GM23338 (cell line): ENCODE data around the gene F12. TPM values are rescaled to one million over a fixed set of nuclear protein-coding genes. Genes with fewer than 3 reads are reported as not detected.

Source experiments
- ATAC-seq: fragments of 200-7000 bp; cut with Tn5 transposase; 3 replicates; pipeline ENCODE4 v1.9.1; 2020
- DNase-seq: peaks from one replicate; pipeline ENCODE4 v3.0.0-alpha.2; 2015; ENCODE audit warnings: low spot score
- H2AFZ ChIP-seq: fragments of 200-600 bp; sonication (generic); 2 replicates; pipeline ENCODE4 v1.8.0; 2016; ENCODE audit warnings: antibody characterized with exemption, mild to moderate bottlenecking, moderate library complexity
- H3F3A ChIP-seq: fragments of 200-600 bp; sonication (generic); replicated peaks from 2 replicates; pipeline ENCODE4 v1.8.0; 2017; ENCODE audit warnings: antibody characterized with exemption, mixed run types, low read depth
- H3K27ac ChIP-seq: fragments of 200-600 bp; sonication (generic); 2 replicates; pipeline ENCODE4 v1.6.1; 2016; ENCODE audit warnings: low read depth
- H3K27me3 ChIP-seq: fragments of 200-600 bp; sonication (generic); 2 replicates; pipeline ENCODE4 v1.8.0; 2016; ENCODE audit warnings: mild to moderate bottlenecking, mixed run types, moderate library complexity; ENCODE audit not compliant: insufficient read depth
- H3K36me3 ChIP-seq: fragments of 200-600 bp; sonication (generic); 2 replicates; pipeline ENCODE4 v1.8.0; 2016; ENCODE audit warnings: mild to moderate bottlenecking; ENCODE audit not compliant: insufficient read depth
- H3K4me1 ChIP-seq: fragments of 200-600 bp; sonication (generic); 2 replicates; pipeline ENCODE4 v1.8.0; 2016; ENCODE audit warnings: mild to moderate bottlenecking, moderate library complexity; ENCODE audit not compliant: insufficient read depth
- H3K4me2 ChIP-seq: fragments of 200-600 bp; sonication (generic); 2 replicates; pipeline ENCODE4 v1.7.1; 2017; ENCODE audit warnings: mixed run types
- H3K4me3 ChIP-seq: fragments of 200-600 bp; sonication (generic); 2 replicates; pipeline ENCODE4 v1.6.1; 2016; ENCODE audit warnings: mixed run types
- H3K79me2 ChIP-seq: fragments of 200-600 bp; sonication (generic); replicated peaks from 2 replicates; pipeline ENCODE4 v1.8.0; 2017; ENCODE audit warnings: mild to moderate bottlenecking; ENCODE audit not compliant: insufficient read depth
- H3K9me2 ChIP-seq: fragments of 200-600 bp; sonication (generic); 2 replicates; pipeline ENCODE4 v1.8.0; 2017; ENCODE audit not compliant: insufficient read depth
- H4K20me1 ChIP-seq: fragments of 200-600 bp; sonication (generic); replicated peaks from 2 replicates; pipeline ENCODE4 v1.8.0; 2017; ENCODE audit warnings: mild to moderate bottlenecking; ENCODE audit not compliant: insufficient read depth
- H3K27ac Mint-ChIP-seq: 2 replicates; pipeline ENCODE4 v1.8.0; 2020; ENCODE audit warnings: inconsistent platforms, mild to moderate bottlenecking, moderate library complexity, mixed read lengths
- H3K27me3 Mint-ChIP-seq: 3 replicates; pipeline ENCODE4 v1.8.0; 2022; ENCODE audit warnings: low read depth, mild to moderate bottlenecking, moderate library complexity, mixed read lengths, inconsistent platforms; ENCODE audit not compliant: insufficient read depth, poor library complexity
- H3K36me3 Mint-ChIP-seq: 3 replicates; pipeline ENCODE4 v1.8.0; 2021; ENCODE audit warnings: low read depth, mild to moderate bottlenecking, inconsistent platforms, moderate library complexity, mixed read lengths
- H3K4me1 Mint-ChIP-seq: 3 replicates; pipeline ENCODE4 v1.8.0; 2020; ENCODE audit warnings: mild to moderate bottlenecking, inconsistent platforms, mixed read lengths
- H3K4me3 Mint-ChIP-seq: 3 replicates; pipeline ENCODE4 v1.8.0; 2021; ENCODE audit warnings: moderate library complexity, mild to moderate bottlenecking, inconsistent platforms, mixed read lengths
- H3K9me3 Mint-ChIP-seq: 3 replicates; pipeline ENCODE4 v1.8.0; 2020; ENCODE audit warnings: moderate library complexity, mild to moderate bottlenecking, inconsistent platforms, mixed read lengths
- CREB1 ChIP-seq: fragments of 250-450 bp; sonication (Bioruptor Pico); IDR thresholded peaks from 2 replicates; pipeline ENCODE4 v1.5.0; 2020; ENCODE audit warnings: low read depth, mild to moderate bottlenecking, moderate library complexity
- EZH2 ChIP-seq: fragments of 200-600 bp; sonication (generic); IDR thresholded peaks from one replicate; pipeline ENCODE4 v1.8.0; 2017; ENCODE audit warnings: antibody characterized with exemption, mild to moderate bottlenecking, low read depth; ENCODE audit not compliant: unreplicated experiment
- EZH2phosphoT487 ChIP-seq: fragments of 200-600 bp; sonication (generic); IDR thresholded peaks from one replicate; pipeline ENCODE4 v1.8.1; 2018; ENCODE audit warnings: antibody characterized with exemption; ENCODE audit not compliant: unreplicated experiment
- JUNB ChIP-seq: IDR thresholded peaks from one replicate; pipeline ENCODE4 v1.6.1; 2016; ENCODE audit warnings: antibody characterized with exemption; ENCODE audit not compliant: unreplicated experiment
- NANOG ChIP-seq: IDR thresholded peaks from 2 replicates; pipeline ENCODE4 v1.6.1; 2016; ENCODE audit warnings: antibody characterized with exemption, borderline replicate concordance
- POLR2AphosphoS5 ChIP-seq: IDR thresholded peaks from 2 replicates; pipeline ENCODE4 v1.6.1; 2016; ENCODE audit warnings: antibody characterized with exemption, low read depth
- STAT1 ChIP-seq: IDR thresholded peaks from one replicate; pipeline ENCODE4 v1.6.1; 2016; ENCODE audit warnings: antibody characterized with exemption; ENCODE audit not compliant: unreplicated experiment
- ZNF114 ChIP-seq: fragments of 250-450 bp; sonication (Bioruptor Pico); IDR thresholded peaks from 2 replicates; pipeline ENCODE4 v1.5.0; 2020; ENCODE audit warnings: mild to moderate bottlenecking, moderate library complexity
- ZNF331 ChIP-seq: fragments of 250-450 bp; sonication (Bioruptor Pico); IDR thresholded peaks from 2 replicates; pipeline ENCODE4 v1.5.0; 2020; ENCODE audit warnings: low read depth, mild to moderate bottlenecking, moderate library complexity
- polyA plus RNA-seq: library from polyadenylated mRNA; unstranded; fragments of >200 nt; fragmentation: Nextera tagmentation; extraction: Ambion mirVana; gene quantifications from 2 replicates; pipeline ENCODE4 v1.2.1, GENCODE V29; 2016
- total RNA-seq: library from RNA; depleted of rRNA; stranded (reverse); fragments of >200 nt; shearing (Covaris generic); gene quantifications from 2 replicates; pipeline ENCODE4 v1.2.3, GENCODE V29; 2014
- TF ChIP-seq, protein P1 (sequence below), 2 experiments: fragments of 200-600 bp in 1 of 2; sonication (generic) in 1 of 2; conservative IDR thresholded peaks; 2 replicates each; pipeline versions ENCODE4 v1.5.1 to v1.6.1; 2016 to 2017; ENCODE audit warnings: antibody characterized with exemption in 2 of 2, low read depth in 2 of 2, mild to moderate bottlenecking in 2 of 2, moderate library complexity in 1 of 2
- TF ChIP-seq, protein P2 (sequence below): IDR thresholded peaks from one replicate; pipeline ENCODE4 v1.6.1; 2018; ENCODE audit warnings: antibody characterized with exemption; ENCODE audit not compliant: unreplicated experiment
- TF ChIP-seq, protein P3 (sequence below): fragments of 250-450 bp; sonication (Bioruptor Pico); IDR thresholded peaks from 2 replicates; pipeline ENCODE4 v1.5.0; 2020; ENCODE audit warnings: mild to moderate bottlenecking, moderate library complexity
- TF ChIP-seq, protein P4 (sequence below): IDR thresholded peaks from 2 replicates; pipeline ENCODE4 v1.6.1; 2016; ENCODE audit warnings: antibody characterized with exemption

Gene F12
- total and polyA plus RNA-seq, 2 experiments from 2014 or later: 2.9 to 8.0 TPM

DNA sequence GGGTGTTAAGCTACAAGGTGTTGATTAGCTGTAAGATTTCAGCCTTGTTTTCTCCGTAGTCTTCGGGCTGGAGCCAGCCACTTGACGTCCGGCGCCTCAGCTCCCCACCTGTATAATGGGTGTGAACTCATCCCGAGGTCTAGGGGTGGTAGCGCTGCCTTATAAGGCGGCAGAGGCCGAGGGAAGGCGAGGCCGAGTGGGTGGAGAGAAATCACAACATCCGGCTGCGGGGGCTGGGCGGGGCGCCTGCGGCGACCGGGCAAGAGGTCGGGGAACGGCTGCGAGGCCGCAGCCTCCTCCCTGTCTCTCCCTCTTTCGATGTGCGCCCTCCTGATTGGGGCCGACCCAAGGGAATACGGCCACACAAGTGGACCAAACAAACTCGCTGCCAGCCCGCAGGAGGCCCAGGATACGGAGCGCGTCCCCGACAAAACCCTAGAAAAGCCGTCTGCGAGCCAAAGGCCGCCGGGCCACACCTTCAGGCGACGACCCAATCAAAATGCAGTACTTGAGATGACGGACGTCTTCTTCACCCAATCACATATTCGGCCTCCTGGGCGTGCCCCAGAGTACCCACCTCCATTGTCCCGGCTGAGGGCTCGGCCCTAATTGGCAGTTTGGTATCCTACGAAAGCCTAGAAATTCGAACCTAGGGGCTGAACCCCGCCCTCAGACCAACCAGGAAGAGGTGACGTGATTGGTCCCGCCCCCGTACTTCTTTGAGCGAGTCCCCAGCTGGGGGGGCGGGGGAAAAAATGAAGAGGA lies 16.6 kb upstream of the F12 start:
- Histone ChIP-seq H3K79me2 (peaks cover 21% of the 10 kb centered on the region), H3K4me1 (peaks cover 20% of the 10 kb centered on the region), H3K4me2 (peak overlapping the region; percentile 82), H3K27me3 (no peaks in the 10 kb centered on the region), H4K20me1 (peaks cover 13% of the 10 kb centered on the region), H3K4me3 (peak overlapping the region; percentile 52), H3F3A (peaks cover 16% of the 10 kb centered on the region), H2AFZ (peak overlapping the region; percentile 8; the same call in 1 of the 2 replicates), H3K36me3 (no peaks in the 10 kb centered on the region), H3K27ac (peak overlapping the region; percentile 89), H3K9me2 (no peaks in the 10 kb centered on the region)
- H3K36me3 Mint-ChIP-seq: peaks cover 4% of the 10 kb centered on the region; the same call in 2 of the 3 replicates
- DNase-seq (peak; percentile 100), ATAC-seq (peak; percentile 90)
- peak overlapping the region; percentile 88 for H3K4me3 Mint-ChIP-seq
- H3K27ac Mint-ChIP-seq: peak overlapping the region; percentile 98
- H3K9me3 Mint-ChIP-seq: no peaks in the 10 kb centered on the region; the same call in 2 of the 3 replicates
- peaks cover 25% of the 10 kb centered on the region for H3K4me1 Mint-ChIP-seq
- TF ChIP-seq NANOG (no peak), STAT1 (no peak), EZH2phosphoT487 (no peak), ZNF114 (CRISPR knock-in tag) (no peak), CREB1 (peak; percentile 89), EZH2 (no peak), JUNB (no peak), ZNF331 (no peak), POLR2AphosphoS5 (peak; percentile 78; the same call in 1 of the 2 replicates)
- TF ChIP-seq, protein P1, sequence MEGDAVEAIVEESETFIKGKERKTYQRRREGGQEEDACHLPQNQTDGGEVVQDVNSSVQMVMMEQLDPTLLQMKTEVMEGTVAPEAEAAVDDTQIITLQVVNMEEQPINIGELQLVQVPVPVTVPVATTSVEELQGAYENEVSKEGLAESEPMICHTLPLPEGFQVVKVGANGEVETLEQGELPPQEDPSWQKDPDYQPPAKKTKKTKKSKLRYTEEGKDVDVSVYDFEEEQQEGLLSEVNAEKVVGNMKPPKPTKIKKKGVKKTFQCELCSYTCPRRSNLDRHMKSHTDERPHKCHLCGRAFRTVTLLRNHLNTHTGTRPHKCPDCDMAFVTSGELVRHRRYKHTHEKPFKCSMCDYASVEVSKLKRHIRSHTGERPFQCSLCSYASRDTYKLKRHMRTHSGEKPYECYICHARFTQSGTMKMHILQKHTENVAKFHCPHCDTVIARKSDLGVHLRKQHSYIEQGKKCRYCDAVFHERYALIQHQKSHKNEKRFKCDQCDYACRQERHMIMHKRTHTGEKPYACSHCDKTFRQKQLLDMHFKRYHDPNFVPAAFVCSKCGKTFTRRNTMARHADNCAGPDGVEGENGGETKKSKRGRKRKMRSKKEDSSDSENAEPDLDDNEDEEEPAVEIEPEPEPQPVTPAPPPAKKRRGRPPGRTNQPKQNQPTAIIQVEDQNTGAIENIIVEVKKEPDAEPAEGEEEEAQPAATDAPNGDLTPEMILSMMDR (conservative IDR thresholded peaks at IDR 0.05; ENCODE audit: low read depth in 2 of 2): no peak
- TF ChIP-seq, protein P2, sequence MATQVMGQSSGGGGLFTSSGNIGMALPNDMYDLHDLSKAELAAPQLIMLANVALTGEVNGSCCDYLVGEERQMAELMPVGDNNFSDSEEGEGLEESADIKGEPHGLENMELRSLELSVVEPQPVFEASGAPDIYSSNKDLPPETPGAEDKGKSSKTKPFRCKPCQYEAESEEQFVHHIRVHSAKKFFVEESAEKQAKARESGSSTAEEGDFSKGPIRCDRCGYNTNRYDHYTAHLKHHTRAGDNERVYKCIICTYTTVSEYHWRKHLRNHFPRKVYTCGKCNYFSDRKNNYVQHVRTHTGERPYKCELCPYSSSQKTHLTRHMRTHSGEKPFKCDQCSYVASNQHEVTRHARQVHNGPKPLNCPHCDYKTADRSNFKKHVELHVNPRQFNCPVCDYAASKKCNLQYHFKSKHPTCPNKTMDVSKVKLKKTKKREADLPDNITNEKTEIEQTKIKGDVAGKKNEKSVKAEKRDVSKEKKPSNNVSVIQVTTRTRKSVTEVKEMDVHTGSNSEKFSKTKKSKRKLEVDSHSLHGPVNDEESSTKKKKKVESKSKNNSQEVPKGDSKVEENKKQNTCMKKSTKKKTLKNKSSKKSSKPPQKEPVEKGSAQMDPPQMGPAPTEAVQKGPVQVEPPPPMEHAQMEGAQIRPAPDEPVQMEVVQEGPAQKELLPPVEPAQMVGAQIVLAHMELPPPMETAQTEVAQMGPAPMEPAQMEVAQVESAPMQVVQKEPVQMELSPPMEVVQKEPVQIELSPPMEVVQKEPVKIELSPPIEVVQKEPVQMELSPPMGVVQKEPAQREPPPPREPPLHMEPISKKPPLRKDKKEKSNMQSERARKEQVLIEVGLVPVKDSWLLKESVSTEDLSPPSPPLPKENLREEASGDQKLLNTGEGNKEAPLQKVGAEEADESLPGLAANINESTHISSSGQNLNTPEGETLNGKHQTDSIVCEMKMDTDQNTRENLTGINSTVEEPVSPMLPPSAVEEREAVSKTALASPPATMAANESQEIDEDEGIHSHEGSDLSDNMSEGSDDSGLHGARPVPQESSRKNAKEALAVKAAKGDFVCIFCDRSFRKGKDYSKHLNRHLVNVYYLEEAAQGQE: no peak
- TF ChIP-seq, protein P3, sequence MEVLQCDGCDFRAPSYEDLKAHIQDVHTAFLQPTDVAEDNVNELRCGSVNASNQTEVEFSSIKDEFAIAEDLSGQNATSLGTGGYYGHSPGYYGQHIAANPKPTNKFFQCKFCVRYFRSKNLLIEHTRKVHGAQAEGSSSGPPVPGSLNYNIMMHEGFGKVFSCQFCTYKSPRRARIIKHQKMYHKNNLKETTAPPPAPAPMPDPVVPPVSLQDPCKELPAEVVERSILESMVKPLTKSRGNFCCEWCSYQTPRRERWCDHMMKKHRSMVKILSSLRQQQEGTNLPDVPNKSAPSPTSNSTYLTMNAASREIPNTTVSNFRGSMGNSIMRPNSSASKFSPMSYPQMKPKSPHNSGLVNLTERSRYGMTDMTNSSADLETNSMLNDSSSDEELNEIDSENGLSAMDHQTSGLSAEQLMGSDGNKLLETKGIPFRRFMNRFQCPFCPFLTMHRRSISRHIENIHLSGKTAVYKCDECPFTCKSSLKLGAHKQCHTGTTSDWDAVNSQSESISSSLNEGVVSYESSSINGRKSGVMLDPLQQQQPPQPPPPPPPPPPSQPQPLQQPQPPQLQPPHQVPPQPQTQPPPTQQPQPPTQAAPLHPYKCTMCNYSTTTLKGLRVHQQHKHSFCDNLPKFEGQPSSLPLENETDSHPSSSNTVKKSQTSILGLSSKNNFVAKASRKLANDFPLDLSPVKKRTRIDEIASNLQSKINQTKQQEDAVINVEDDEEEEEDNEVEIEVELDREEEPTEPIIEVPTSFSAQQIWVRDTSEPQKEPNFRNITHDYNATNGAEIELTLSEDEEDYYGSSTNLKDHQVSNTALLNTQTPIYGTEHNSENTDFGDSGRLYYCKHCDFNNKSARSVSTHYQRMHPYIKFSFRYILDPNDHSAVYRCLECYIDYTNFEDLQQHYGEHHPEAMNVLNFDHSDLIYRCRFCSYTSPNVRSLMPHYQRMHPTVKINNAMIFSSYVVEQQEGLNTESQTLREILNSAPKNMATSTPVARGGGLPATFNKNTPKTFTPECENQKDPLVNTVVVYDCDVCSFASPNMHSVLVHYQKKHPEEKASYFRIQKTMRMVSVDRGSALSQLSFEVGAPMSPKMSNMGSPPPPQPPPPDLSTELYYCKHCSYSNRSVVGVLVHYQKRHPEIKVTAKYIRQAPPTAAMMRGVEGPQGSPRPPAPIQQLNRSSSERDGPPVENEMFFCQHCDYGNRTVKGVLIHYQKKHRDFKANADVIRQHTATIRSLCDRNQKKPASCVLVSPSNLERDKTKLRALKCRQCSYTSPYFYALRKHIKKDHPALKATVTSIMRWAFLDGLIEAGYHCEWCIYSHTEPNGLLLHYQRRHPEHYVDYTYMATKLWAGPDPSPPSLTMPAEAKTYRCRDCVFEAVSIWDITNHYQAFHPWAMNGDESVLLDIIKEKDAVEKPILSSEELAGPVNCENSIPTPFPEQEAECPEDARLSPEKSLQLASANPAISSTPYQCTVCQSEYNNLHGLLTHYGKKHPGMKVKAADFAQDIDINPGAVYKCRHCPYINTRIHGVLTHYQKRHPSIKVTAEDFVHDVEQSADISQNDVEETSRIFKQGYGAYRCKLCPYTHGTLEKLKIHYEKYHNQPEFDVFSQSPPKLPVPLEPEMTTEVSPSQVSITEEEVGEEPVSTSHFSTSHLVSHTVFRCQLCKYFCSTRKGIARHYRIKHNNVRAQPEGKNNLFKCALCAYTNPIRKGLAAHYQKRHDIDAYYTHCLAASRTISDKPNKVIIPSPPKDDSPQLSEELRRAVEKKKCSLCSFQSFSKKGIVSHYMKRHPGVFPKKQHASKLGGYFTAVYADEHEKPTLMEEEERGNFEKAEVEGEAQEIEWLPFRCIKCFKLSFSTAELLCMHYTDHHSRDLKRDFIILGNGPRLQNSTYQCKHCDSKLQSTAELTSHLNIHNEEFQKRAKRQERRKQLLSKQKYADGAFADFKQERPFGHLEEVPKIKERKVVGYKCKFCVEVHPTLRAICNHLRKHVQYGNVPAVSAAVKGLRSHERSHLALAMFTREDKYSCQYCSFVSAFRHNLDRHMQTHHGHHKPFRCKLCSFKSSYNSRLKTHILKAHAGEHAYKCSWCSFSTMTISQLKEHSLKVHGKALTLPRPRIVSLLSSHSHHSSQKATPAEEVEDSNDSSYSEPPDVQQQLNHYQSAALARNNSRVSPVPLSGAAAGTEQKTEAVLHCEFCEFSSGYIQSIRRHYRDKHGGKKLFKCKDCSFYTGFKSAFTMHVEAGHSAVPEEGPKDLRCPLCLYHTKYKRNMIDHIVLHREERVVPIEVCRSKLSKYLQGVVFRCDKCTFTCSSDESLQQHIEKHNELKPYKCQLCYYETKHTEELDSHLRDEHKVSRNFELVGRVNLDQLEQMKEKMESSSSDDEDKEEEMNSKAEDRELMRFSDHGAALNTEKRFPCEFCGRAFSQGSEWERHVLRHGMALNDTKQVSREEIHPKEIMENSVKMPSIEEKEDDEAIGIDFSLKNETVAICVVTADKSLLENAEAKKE (CRISPR knock-in tag): no peak
- TF ChIP-seq, protein P4, sequence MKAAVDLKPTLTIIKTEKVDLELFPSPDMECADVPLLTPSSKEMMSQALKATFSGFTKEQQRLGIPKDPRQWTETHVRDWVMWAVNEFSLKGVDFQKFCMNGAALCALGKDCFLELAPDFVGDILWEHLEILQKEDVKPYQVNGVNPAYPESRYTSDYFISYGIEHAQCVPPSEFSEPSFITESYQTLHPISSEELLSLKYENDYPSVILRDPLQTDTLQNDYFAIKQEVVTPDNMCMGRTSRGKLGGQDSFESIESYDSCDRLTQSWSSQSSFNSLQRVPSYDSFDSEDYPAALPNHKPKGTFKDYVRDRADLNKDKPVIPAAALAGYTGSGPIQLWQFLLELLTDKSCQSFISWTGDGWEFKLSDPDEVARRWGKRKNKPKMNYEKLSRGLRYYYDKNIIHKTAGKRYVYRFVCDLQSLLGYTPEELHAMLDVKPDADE: no peak
- peaks cover 24% of the 10 kb centered on the region for H3K27me3 Mint-ChIP-seq
